GM19043 (cell line): ENCODE results near the gene ENTPD7.
"Not testable (repeated sequence)": the region's sequence is repeated elsewhere in the genome, so short reads cannot be mapped to it uniquely, and the experiment has no call there.

Source experiments
- ATAC-seq: cut with Tn5 transposase; IDR thresholded peaks from one replicate; pipeline ENCODE4 v1.9.1; 2021; ENCODE audit warnings: low read depth; ENCODE audit not compliant: unreplicated experiment

The ENTPD7 gene

GRCh38 chr10:99740933-99741559, 81.7 kb downstream of the ENTPD7 start:
- ATAC-seq, result no peak

GRCh38 chr10:99742254-99742653, 82.9 kb downstream of the ENTPD7 start:
- ATAC-seq, result no peak

GRCh38 chr10:99742701-99743100, 83.4 kb downstream of the ENTPD7 start:
- no peak for ATAC-seq

- ATAC-seq, result no peak
Measured at GRCh38 chr10:99743841-99744240, 84.5 kb downstream of the ENTPD7 start.

- not testable (repeated sequence) for ATAC-seq
Measured at GRCh38 chr10:99746166-99746565, 86.9 kb downstream of the ENTPD7 start.

- ATAC-seq, result no peak
Measured at GRCh38 chr10:99748823-99749451, 89.6 kb downstream of the ENTPD7 start.

GRCh38 chr10:99750641-99751040, 91.3 kb downstream of the ENTPD7 start:
- no peak for ATAC-seq

- no peak for ATAC-seq
Measured at GRCh38 chr10:99754670-99755069, 95.4 kb downstream of the ENTPD7 start.
